ENCODE data around the gene RPUSD1.
"Not testable (repeated sequence)": the region's sequence is repeated elsewhere in the genome, so short reads cannot be mapped to it uniquely, and the experiment has no call there.

Gene RPUSD1

DNA sequence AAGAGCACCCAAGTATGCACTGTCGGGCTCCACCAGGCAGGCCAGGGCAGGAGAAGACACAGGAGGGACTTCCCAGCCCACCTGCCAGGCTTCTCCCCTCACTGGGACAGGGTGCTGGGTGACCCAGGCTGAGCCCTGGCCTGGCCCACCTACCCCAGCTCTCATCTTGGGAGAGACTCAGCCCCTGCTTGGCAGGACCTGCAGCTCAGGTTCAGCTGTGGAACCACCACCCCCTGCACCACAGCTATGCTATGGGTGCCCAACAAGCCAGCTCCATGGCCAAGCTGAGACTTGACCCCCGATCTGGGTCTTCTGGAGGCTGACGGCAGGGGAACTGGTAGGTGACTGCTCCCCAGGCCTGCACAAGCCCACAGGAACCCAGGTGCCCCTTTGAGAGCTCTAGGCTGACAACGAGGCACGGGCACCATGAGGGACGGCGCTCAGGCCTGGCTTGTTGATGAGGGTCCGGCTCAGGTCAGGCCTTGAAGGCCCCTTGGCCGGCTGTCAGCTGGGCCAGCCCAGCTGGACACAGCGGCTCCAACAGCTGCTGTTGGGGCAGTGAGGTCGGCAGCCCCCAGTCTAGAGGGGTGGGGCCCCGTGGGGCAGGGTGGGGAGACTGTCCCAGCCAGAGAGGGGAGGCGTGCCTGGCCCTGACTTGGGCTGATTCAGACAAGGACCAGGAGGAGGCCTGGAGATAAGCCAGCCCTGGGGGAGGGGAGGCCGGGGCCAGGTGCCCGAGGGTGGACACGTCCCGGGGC lies 4.6 kb downstream of the RPUSD1 start:
- no peak for DNase-seq (ENCODE audit: low spot score)

GRCh38 chr16:782766-783403 lies 5.3 kb downstream of the RPUSD1 start:
- DNase-seq (ENCODE audit: low spot score): no peak

DNA sequence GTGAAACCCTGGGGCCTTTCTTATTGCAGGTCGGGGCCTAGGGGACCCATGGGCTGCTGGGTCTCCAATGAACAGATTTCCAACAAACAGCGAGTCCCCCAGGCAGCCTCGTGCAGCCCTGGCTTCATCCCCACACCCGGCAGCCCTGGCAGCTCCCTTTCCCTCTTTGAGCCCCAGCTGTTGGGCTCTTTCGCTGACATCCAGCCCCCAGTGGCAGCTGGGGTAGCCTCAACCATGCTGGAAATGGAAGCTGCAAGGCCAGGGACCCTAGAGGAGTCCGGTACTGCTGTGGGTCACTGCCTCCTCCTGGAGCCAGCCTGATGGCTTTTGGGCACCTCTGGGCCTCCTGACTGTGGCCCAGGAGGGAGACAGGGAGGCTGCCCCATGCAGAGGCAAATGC lies 5.9 kb downstream of the RPUSD1 start:
- DNase-seq (ENCODE audit: low spot score): no peak

DNA sequence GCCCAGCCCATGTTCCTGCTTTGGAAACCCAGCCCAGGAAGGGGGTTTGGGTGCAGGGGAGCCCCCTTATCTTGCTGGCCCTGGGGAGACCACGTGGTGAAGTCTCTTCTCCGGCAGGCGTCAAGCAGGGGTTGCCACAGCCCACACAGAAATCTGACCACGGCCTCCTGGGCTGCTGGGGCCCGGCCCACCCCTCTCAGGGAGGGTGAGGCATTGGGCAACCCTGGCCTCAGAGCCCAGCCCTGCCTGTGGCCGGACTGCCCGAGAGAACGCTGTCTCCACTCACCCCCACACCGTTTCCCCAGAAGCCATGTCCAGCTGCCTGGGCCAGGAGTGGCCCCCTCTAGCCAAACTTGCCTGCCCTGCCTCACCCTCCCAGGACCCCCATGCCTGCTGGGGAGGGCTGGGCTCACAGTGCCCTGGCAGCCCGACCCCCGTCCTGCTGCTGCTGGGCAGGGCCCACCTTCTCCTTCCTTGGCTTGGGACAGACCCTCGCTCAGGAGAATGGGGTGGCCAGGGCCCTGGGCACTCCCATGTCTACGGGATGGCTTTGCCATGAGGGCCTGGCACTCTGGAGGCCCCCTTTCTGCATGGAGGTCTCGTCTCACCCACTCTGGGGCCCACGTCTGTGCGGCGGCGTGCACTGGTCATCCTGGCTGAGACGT lies 6.7 kb downstream of the RPUSD1 start:
- no peak for DNase-seq (ENCODE audit: low spot score)

DNA sequence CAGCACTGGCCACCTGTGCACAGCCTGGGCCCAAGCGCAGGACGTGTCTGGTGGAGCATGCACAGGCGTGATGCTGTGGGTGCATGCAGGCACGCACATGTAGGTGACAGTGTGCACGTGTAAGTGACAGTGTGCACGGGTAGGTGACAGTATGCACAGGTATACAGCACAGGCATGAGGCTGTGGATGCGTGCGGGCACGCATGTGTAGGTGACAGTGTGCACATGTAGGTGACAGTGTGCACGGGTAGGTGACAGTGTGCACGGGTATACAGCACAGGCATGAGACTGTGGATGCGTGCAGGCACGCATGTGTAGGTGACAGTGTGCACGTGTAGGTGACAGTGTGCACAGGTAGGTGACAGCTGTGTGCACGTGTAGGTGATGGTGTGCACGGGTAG lies 7.9 kb downstream of the RPUSD1 start:
- no peak for DNase-seq (ENCODE audit: low spot score)

GRCh38 chr16:779561-779960 lies 8.6 kb downstream of the RPUSD1 start:
- DNase-seq (ENCODE audit: low spot score): no peak

DNA sequence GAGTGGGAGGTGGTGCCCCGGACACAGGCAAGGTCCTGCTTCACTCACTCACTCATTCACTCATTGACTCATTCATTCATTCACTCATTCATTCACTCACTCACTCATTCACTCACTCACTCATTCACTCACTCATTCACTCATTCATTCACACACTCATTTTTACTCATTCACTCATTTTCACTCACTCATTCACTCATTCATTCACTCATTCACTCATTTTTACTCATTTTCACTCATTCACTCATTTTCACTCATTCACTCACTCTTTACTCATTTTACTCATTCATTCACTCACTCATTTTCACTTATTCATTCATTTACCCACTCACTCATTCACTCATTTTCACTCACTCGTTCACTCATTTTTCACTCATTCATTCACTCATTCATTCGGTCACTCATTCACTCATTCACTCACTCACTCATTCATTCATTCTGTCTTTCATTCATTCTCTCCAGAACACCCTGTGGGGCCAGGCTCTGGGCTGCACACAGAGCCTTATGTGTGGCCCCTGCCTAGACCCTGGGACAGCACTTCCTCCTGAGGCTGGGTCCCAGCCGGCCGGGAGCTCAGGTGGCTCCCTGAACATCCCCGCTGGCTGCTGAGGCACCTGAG lies 9.2 kb downstream of the RPUSD1 start:
- DNase-seq (ENCODE audit: low spot score): no peak

GRCh38 chr16:778447-778846 lies 9.7 kb downstream of the RPUSD1 start:
- DNase-seq (ENCODE audit: low spot score): no peak

GRCh38 chr16:777826-778225 lies 10.4 kb downstream of the RPUSD1 start:
- no peak for DNase-seq (ENCODE audit: low spot score)

DNA sequence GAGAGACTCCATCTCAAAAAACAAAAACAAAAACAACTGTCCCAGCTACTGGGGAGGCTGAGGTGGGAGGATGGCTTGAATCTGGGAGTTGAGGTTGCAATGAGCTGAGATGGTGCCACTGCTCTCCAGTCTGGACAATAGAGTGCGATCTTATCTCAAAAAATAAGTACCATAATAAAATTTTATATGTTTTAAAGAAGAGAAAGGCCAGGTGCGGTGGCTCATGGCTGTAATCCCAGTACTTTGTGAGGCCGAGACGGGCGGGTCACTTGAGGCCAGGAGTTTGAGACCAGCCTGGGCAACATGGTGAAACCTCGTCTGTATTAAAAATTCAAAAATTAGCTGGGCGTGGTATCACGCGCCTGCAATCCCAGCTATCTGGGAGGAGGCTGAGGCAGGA lies 11.4 kb downstream of the RPUSD1 start:
- DNase-seq (ENCODE audit: low spot score): no peak

DNA sequence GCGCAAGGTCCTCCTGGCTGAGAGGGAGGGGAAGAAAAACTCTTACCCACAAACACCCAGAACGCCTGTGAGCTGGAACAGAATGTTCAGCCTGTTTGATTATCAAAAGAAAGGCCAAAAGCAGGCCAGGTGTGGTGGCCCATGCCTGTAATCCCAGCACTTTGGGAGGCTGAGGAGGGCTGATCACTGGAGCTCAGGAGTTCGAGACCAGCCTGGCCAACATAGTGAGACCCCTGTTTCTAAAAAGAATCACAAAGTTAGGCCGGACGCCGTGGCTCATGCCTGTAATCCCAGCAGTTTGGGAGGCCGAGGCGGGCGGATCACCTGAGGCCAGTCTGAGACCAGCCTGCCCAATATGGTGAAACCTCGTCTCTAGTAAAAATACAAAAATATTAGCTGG lies 11.9 kb downstream of the RPUSD1 start:
- not testable (repeated sequence) for DNase-seq (ENCODE audit: low spot score)

- no peak for DNase-seq (ENCODE audit: low spot score)
Measured at GRCh38 chr16:775236-775796, 12.9 kb downstream of the RPUSD1 start.

DNA sequence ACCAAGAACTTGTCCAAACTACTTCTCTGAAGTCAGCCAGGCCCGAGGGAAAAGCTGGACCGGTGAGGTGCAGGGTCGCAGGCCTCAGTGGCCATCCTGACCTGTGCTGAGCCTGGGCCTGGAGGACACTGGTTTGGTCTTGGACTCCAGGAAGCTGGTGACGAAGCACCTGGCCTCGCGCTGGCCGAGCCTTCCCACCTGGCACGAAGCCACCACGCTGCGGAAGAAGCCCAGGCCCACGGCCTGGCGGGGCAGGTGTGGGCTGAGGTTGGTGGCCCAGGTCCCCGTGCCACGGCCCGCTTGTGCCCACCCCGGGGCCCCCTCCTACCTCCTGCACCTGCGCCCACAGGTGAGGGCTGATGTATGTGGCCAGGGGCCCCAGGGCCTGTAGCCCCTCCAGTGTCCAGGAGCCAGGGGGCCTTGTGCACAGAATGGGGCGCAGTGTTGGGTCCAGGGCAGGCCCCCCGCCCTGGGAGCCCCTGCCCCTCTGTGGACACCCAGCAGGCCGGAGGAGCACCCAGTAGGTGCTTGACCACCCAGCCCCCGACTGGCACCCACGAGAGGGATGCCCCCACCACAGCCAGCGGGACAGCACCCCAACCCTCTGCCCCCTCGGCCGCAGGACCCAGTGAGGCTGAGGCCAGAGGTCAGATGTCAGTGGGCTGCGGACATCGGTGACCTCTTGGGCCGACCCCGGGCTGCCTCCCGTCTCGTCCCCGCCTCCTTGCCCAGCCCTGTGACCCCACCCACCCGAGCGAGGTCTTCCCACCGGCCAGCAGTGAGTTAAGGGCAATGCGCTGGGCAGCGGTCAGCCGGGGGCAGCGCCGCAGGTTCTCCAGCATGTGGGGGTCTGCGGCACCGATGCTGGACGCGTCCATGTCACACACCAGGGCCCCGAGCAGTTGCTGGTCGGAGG lies 13.8 kb downstream of the RPUSD1 start:
- no peak for DNase-seq (ENCODE audit: low spot score)

DNA sequence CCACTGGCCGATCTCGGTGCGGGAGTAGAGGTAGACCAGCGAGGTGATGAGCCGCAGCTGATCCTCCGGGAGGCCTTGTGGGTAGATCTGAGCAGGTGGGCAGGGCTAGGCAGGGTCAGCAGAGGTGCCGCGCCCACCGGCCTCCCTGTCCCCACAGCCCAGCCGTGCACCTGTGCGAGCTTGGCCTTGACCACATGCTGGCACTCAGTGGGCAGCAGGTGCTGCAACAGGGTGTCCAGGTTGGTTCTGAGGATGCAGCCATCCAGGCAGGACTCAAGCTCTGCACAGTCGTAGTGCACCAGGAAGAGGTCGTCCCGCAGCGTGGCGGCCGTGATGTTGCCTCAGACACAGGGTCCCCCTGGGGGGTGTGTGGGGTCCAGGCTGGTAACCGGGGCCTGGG lies 15.2 kb downstream of the RPUSD1 start:
- DNase-seq (ENCODE audit: low spot score): no peak

GRCh38 chr16:770411-770810 lies 17.8 kb downstream of the RPUSD1 start:
- DNase-seq (ENCODE audit: low spot score): no peak

GRCh38 chr16:769934-770333 lies 18.2 kb downstream of the RPUSD1 start:
- no peak for DNase-seq (ENCODE audit: low spot score)

- no peak for DNase-seq (ENCODE audit: low spot score)
Measured at GRCh38 chr16:769184-769784, 18.9 kb downstream of the RPUSD1 start.

GRCh38 chr16:768428-768827 lies 19.8 kb downstream of the RPUSD1 start:
- DNase-seq (ENCODE audit: low spot score): no peak

DNA sequence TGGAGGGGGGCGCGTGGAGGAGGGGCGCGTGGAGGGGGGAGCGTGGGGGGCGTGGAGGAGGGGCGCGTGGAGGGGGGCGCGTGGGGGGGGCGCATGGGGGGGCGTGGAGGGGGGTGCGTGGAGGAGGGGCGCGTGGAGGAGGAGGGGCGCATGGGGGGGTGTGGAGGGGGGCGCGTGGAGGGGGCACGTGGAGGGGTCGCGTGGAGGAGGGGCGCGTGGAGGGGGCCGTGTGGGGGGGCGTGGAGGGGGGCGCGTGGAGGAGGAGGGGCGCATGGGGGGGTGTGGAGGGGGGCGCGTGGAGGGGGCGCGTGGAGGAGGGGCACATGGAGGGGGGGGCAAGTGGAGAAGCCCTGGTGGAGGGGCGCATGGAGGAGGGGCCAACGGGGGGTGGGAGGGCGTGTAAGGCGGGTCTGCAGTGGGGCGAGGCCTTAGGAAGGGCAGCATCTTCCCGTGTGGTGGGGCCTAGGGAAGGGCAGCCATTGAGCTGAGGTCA lies 20.4 kb downstream of the RPUSD1 start:
- no peak for DNase-seq (ENCODE audit: low spot score)

DNA sequence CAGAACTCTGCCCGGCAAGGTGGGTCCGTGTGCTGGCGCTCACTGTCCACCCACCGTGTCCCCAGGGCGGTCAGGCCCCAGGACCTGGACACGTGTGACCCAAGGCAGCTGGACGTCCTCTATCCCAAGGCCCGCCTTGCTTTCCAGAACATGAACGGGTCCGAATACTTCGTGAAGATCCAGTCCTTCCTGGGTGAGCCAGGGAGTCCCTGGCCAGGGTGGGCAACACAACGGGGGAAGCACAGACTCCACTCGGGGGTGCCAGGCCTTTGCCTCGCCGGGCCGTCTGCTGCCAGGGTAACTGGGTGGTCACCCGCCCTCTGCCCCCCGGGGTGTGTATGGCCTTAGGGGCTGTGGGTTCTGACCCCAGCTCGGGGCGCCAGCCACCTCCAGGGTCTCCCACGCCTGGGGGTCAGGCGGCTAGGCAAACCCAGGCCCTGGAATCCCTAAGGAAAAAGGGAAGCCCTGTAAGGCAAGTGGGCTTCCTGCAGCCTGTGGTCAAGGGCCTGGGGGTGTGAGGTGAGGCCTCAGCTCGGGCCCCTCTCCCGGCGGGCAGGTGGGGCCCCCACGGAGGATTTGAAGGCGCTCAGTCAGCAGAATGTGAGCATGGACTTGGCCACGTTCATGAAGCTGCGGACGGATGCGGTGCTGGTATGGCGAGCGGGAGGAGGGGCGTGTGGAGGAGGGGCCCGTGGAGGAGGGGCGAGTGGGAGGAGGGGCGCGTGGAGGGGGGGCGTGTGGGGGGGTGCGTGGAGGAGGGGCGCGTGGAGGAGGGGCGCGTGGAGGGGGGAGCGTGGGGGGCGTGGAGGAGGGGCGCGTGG lies 21.2 kb downstream of the RPUSD1 start:
- no peak for DNase-seq (ENCODE audit: low spot score)

All from CD4-positive, alpha-beta T cell treated with Interleukin-2 at 100 ng/mL for 4 hours (primary cell).